ENCODE data around the gene SIGLEC15.

The SIGLEC15 gene

GRCh38 chr18:45825258-45826044, at the start of gene SIGLEC15:
SIGLEC15 (plus strand) TSS chr18:45825675; CDS start chr18:45825729, 54 bp downstream.
- H3K27ac ChIP-seq (ENCODE audit: low read length), result no peak within 1 kb of the TSS

GRCh38 chr18:45775743-45776142, 49.7 kb upstream of the SIGLEC15 start:
- no peaks in the 10 kb centered on the region for H4K20me1 ChIP-seq (ENCODE audit: insufficient read depth, low read length)
- H3K9me3 ChIP-seq (ENCODE audit: insufficient read depth, low read length), result no peaks in the 10 kb centered on the region
- no peak overlapping the region for H2AFZ ChIP-seq (ENCODE audit: low read depth, low read length)
- no peak overlapping the region for H3K4me2 ChIP-seq (ENCODE audit: low read length)
- no peaks in the 10 kb centered on the region for H3K79me2 ChIP-seq (ENCODE audit: low read length)
- no peak overlapping the region for H3K4me3 ChIP-seq (ENCODE audit: low read length)
- 0 out of 2 replicates have a peak, but pooled peaks cover 3% of the 10 kb centered on the region for H3K27me3 ChIP-seq (ENCODE audit: low read depth, low read length)
- H3K36me3 ChIP-seq (replicated peaks; ENCODE audit: low read depth, low read length), result no peaks in the 10 kb centered on the region
- no peak overlapping the region for H3K9ac ChIP-seq (ENCODE audit: low read length)
- TF ChIP-seq CTCF (IDR thresholded peaks at IDR 0.05; ENCODE audit: low read depth, low read length) (no peak), EZH2phosphoT487 (IDR thresholded peaks at IDR 0.05; ENCODE audit: low read depth) (no peak)
- peaks cover 5% of the 10 kb centered on the region for H3K4me1 ChIP-seq (ENCODE audit: low read length)
- no peak overlapping the region for H3K27ac ChIP-seq (ENCODE audit: low read length)

More at GRCh38 chr18:45825258-45826044, at the start of gene SIGLEC15:
- H3K4me3 ChIP-seq (ENCODE audit: low read length), result no peak within 1 kb of the TSS
- no peaks in the 10 kb centered on the region for H4K20me1 ChIP-seq (ENCODE audit: insufficient read depth, low read length)
- no peak within 1 kb of the TSS for H3K4me2 ChIP-seq (ENCODE audit: low read length)
- TF ChIP-seq EZH2phosphoT487 (IDR thresholded peaks at IDR 0.05; ENCODE audit: low read depth), result no peak
- TF ChIP-seq CTCF (IDR thresholded peaks at IDR 0.05; ENCODE audit: low read depth, low read length), result no peak
- peaks cover 13% of the 10 kb centered on the region; the same call in 1 of the 2 replicates for H3K27me3 ChIP-seq (ENCODE audit: low read depth, low read length)
- no peak within 1 kb of the TSS for H2AFZ ChIP-seq (ENCODE audit: low read depth, low read length)
- H3K9me3 ChIP-seq (ENCODE audit: insufficient read depth, low read length), result no peaks in the 10 kb centered on the region
- H3K4me1 ChIP-seq (ENCODE audit: low read length), result peaks cover 10% of the 10 kb centered on the region
- H3K79me2 ChIP-seq (ENCODE audit: low read length), result no peaks in the 10 kb centered on the region
- H3K9ac ChIP-seq (ENCODE audit: low read length), result no peak within 1 kb of the TSS
- no peaks in the 10 kb centered on the region for H3K36me3 ChIP-seq (replicated peaks; ENCODE audit: low read depth, low read length)

- H3K79me2 ChIP-seq (ENCODE audit: low read length), result no peaks in the 10 kb centered on the region
- no peaks in the 10 kb centered on the region for H4K20me1 ChIP-seq (ENCODE audit: insufficient read depth, low read length)
- no peak overlapping the region for H2AFZ ChIP-seq (ENCODE audit: low read depth, low read length)
- no peaks in the 10 kb centered on the region for H3K9me3 ChIP-seq (ENCODE audit: insufficient read depth, low read length)
- H3K27ac ChIP-seq (ENCODE audit: low read length), result no peak overlapping the region
- no peaks in the 10 kb centered on the region for H3K36me3 ChIP-seq (replicated peaks; ENCODE audit: low read depth, low read length)
- TF ChIP-seq EZH2phosphoT487 (IDR thresholded peaks at IDR 0.05; ENCODE audit: low read depth), result no peak
- no peak for TF ChIP-seq CTCF (IDR thresholded peaks at IDR 0.05; ENCODE audit: low read depth, low read length)
- H3K4me2 ChIP-seq (ENCODE audit: low read length), result no peak overlapping the region
- H3K4me1 ChIP-seq (ENCODE audit: low read length), result peaks cover 12% of the 10 kb centered on the region
- no peak overlapping the region for H3K4me3 ChIP-seq (ENCODE audit: low read length)
- 0 out of 2 replicates have a peak, but pooled peaks cover 3% of the 10 kb centered on the region for H3K27me3 ChIP-seq (ENCODE audit: low read depth, low read length)
- no peak overlapping the region for H3K9ac ChIP-seq (ENCODE audit: low read length)
Observed at GRCh38 chr18:45777393-45777792, 48.1 kb upstream of the SIGLEC15 start.

- Histone ChIP-seq H3K79me2 (ENCODE audit: low read length) (no peaks in the 10 kb centered on the region), H3K4me2 (ENCODE audit: low read length) (no peak overlapping the region), H3K9ac (ENCODE audit: low read length) (no peak overlapping the region), H3K4me1 (ENCODE audit: low read length) (peaks cover 29% of the 10 kb centered on the region), H2AFZ (ENCODE audit: low read depth, low read length) (no peak overlapping the region), H4K20me1 (ENCODE audit: insufficient read depth, low read length) (no peaks in the 10 kb centered on the region), H3K9me3 (ENCODE audit: insufficient read depth, low read length) (no peaks in the 10 kb centered on the region), H3K27me3 (ENCODE audit: low read depth, low read length) (0 out of 2 replicates have a peak, but pooled peaks cover 3% of the 10 kb centered on the region), H3K27ac (ENCODE audit: low read length) (no peak overlapping the region), H3K36me3 (replicated peaks; ENCODE audit: low read depth, low read length) (no peaks in the 10 kb centered on the region), H3K4me3 (ENCODE audit: low read length) (no peak overlapping the region)
- TF ChIP-seq EZH2phosphoT487 (IDR thresholded peaks at IDR 0.05; ENCODE audit: low read depth) (no peak), CTCF (IDR thresholded peaks at IDR 0.05; ENCODE audit: low read depth, low read length) (no peak)
Observed at GRCh38 chr18:45780568-45780967, 44.9 kb upstream of the SIGLEC15 start.
